Liver (tissue), 3 donors: ENCODE results near the gene BACH1.

Experiments used
- EGR1 ChIP-seq, 2 donors: IDR thresholded peaks; 2 replicates each; pipeline ENCODE4 v1.6.1; 2016 to 2018; ENCODE audit warnings: antibody characterized with exemption in 2 of 2, low read depth in 2 of 2
- HNF4G ChIP-seq: IDR thresholded peaks from 2 replicates; pipeline ENCODE4 v1.6.1; 2016; ENCODE audit warnings: antibody characterized with exemption
- NR2F2 ChIP-seq: IDR thresholded peaks from 2 replicates; pipeline ENCODE4 v1.6.1; 2016; ENCODE audit warnings: antibody characterized with exemption
- RAD21 ChIP-seq, 2 donors: IDR thresholded peaks; 2 replicates each; pipeline ENCODE4 v1.6.1; 2016; ENCODE audit warnings: antibody characterized with exemption in 2 of 2, mild to moderate bottlenecking in 2 of 2
- RXRA ChIP-seq, 2 donors: IDR thresholded peaks; 2 replicates each; pipeline ENCODE4 v1.6.1; 2017 to 2018; ENCODE audit warnings: antibody characterized with exemption in 2 of 2, mild to moderate bottlenecking in 1 of 2
- SP1 ChIP-seq: IDR thresholded peaks from 2 replicates; pipeline ENCODE4 v1.6.1; 2018; ENCODE audit warnings: antibody characterized with exemption, mild to moderate bottlenecking
- TAF1 ChIP-seq: conservative IDR thresholded peaks from 2 replicates; pipeline ENCODE4 v1.6.1; 2016; ENCODE audit warnings: antibody characterized with exemption, mild to moderate bottlenecking
- TF ChIP-seq, protein P1 (sequence below): fragments of 150-350 bp; IDR thresholded peaks from 2 replicates; pipeline ENCODE4 v1.5.1; 2017; ENCODE audit warnings: improper control_type of control experiment, low read depth, low read length; ENCODE audit not compliant: missing input control
- TF ChIP-seq, protein P2 (sequence below): IDR thresholded peaks from 2 replicates; pipeline ENCODE4 v1.6.1; 2016; ENCODE audit warnings: antibody characterized with exemption
- TF ChIP-seq, protein P3 (sequence below): IDR thresholded peaks from 2 replicates; pipeline ENCODE4 v1.6.1; 2016; ENCODE audit warnings: antibody characterized with exemption
- donor health status: healthy.
- donor health status: healthy.

DNA sequence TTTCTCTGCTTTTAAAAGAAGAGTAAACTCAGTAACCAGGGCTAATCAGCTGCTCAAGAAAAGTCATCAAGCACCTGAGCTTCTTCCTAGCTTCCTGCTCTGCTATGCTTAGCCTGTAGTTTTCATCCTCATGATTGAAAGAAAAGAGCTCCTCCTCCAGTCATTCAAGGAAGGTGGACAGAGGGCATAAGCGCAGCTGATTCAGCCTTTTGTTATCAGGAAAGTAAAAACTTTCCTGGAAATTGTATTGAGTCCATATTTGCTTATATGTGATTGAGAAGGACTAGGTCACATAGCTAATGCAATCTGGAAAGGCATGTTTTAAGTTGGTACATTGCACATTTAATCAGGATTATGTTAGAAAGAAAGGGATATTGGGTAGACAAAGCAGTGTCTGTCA is 8.5 kb upstream of the BACH1 start:
- TF ChIP-seq, protein P1, sequence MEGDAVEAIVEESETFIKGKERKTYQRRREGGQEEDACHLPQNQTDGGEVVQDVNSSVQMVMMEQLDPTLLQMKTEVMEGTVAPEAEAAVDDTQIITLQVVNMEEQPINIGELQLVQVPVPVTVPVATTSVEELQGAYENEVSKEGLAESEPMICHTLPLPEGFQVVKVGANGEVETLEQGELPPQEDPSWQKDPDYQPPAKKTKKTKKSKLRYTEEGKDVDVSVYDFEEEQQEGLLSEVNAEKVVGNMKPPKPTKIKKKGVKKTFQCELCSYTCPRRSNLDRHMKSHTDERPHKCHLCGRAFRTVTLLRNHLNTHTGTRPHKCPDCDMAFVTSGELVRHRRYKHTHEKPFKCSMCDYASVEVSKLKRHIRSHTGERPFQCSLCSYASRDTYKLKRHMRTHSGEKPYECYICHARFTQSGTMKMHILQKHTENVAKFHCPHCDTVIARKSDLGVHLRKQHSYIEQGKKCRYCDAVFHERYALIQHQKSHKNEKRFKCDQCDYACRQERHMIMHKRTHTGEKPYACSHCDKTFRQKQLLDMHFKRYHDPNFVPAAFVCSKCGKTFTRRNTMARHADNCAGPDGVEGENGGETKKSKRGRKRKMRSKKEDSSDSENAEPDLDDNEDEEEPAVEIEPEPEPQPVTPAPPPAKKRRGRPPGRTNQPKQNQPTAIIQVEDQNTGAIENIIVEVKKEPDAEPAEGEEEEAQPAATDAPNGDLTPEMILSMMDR = no peak
- no peak for TF ChIP-seq EGR1 (IDR thresholded peaks at IDR 0.05; ENCODE audit: low read depth in 2 of 2)
- TF ChIP-seq, protein P2, sequence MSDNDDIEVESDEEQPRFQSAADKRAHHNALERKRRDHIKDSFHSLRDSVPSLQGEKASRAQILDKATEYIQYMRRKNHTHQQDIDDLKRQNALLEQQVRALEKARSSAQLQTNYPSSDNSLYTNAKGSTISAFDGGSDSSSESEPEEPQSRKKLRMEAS = no peak
- TF ChIP-seq, protein P3, sequence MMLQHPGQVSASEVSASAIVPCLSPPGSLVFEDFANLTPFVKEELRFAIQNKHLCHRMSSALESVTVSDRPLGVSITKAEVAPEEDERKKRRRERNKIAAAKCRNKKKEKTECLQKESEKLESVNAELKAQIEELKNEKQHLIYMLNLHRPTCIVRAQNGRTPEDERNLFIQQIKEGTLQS = no peak
- no peak for TF ChIP-seq SP1
- no peak for TF ChIP-seq RXRA (IDR thresholded peaks at IDR 0.05)
- TF ChIP-seq RAD21 (IDR thresholded peaks at IDR 0.05) = no peak
- no peak for TF ChIP-seq NR2F2
- no peak for TF ChIP-seq TAF1
- no peak for TF ChIP-seq HNF4G
